SU-DHL-6 (cell line): ENCODE measurements around the gene FKRP.

Experiments
- EZH2phosphoT487 ChIP-seq: fragments of 200-600 bp; sonication (generic), shearing (Covaris generic); conservative IDR thresholded peaks from 2 replicates; pipeline ENCODE4 v1.6.1; 2018; ENCODE audit warnings: mild to moderate bottlenecking, antibody characterized with exemption, low read length, moderate library complexity, mixed read lengths
- TF ChIP-seq, protein P1 (sequence below): fragments of 200-600 bp; sonication (generic); IDR thresholded peaks from one replicate; pipeline ENCODE4 v1.5.1; 2017; ENCODE audit warnings: antibody characterized with exemption, mild to moderate bottlenecking, low read length, moderate library complexity; ENCODE audit not compliant: insufficient read depth, poor library complexity, severe bottlenecking

DNA sequence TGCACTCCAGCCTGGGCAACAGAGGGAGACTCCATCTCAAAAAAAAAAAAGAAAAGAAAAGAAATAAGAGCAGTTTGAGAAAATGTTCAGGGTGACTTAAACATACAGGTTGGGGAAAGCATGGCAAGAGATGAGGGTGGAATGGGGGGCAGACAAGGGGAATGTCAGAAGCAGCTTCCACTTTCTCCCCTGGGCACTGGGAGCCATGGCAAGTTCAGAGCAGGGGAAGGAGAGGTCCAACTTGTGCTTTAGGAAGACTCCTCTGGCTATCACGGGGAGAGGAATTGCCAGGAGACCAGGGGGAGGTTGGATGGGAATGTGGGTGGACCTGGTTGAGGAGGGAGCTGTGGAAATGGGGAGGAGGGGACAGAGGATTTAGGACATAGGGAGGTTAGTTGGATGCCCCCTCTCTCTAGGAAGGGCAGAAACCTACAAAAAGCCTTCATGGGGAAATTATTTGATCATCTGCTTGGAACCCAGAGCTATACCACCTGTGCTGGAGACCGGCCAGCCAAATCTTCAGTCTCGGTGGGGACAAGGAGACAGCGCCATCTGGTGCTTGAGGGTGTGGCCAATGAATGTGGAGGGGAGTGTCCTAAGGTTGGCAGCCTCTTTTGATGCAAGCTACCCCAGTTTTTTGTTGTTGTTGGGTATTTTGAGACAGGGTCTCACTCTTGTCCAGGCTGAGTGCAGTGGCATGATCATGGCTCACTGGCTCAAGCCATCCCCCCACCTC lies 7.7 kb downstream of the FKRP start:
- TF ChIP-seq, protein P1, sequence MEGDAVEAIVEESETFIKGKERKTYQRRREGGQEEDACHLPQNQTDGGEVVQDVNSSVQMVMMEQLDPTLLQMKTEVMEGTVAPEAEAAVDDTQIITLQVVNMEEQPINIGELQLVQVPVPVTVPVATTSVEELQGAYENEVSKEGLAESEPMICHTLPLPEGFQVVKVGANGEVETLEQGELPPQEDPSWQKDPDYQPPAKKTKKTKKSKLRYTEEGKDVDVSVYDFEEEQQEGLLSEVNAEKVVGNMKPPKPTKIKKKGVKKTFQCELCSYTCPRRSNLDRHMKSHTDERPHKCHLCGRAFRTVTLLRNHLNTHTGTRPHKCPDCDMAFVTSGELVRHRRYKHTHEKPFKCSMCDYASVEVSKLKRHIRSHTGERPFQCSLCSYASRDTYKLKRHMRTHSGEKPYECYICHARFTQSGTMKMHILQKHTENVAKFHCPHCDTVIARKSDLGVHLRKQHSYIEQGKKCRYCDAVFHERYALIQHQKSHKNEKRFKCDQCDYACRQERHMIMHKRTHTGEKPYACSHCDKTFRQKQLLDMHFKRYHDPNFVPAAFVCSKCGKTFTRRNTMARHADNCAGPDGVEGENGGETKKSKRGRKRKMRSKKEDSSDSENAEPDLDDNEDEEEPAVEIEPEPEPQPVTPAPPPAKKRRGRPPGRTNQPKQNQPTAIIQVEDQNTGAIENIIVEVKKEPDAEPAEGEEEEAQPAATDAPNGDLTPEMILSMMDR = peak; percentile 56
- no peak for TF ChIP-seq EZH2phosphoT487
